ENCODE results near the gene ENPP3. TPM values are rescaled to one million over a fixed set of nuclear protein-coding genes. Genes with fewer than 3 reads are reported as not detected.

The ENPP3 gene
- total and polyA plus RNA-seq, 9 of the 15 experiments (the other 6 are each of a cell fraction or from before 2014, with no cell fraction given): 14.0 to 32.8 (median 21.6) TPM

DNA sequence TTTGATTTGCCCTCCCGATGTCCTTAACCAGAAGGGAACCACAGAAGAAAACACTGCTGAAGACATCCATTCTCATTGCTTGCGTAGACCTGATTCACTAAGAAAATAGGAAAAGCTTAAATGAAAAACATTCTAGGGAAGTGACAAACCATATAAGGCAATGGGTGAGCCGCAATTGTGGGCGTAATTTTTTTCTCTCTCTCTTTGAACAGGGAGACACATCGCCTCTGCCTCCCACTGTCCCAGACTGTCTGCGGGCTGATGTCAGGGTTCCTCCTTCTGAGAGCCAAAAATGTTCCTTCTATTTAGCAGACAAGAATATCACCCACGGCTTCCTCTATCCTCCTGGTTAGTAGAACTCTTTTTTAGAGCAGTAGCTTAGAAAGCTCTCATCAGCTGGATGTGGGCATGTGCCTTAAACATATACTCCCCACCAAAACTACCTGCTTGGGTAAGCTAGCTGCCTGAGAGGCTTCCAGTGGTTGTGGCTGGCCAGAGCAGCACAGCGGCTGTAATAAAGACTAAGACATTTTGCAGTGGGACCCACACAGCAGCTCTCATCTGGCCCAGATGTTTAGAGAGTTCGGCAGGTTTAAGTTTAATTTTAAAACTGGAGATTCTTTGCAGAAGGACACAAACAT is 96.4 kb downstream of the ENPP3 start:
- no peak overlapping the region for H2AFZ ChIP-seq (ENCODE audit: low read depth, low read length)
- H3K4me1 ChIP-seq (replicated peaks in 1 of 2; ENCODE audit: control insufficient read depth in 2 of 2, insufficient read depth in 2 of 2, low read length in 2 of 2): no peaks in the 10 kb centered on the region
- H3K9ac ChIP-seq (ENCODE audit: insufficient read depth in 1 of 2, low read depth in 2 of 2, low read length in 2 of 2): no peak overlapping the region
- DNase-seq (ENCODE audit: extremely low read depth in 1 of 4, low spot score in 3 of 4) (no peak), FAIRE-seq (no peak), ATAC-seq (no peak)
- H3K4me3 ChIP-seq: no peak overlapping the region
- WGBS (ENCODE audit: insufficient coverage, low coverage, missing lambda C conversion rate): 85% methylated on average over 9 of the region's 9 CpGs
- no peaks in the 10 kb centered on the region for H3K9me3 ChIP-seq (replicated peaks; ENCODE audit: control insufficient read depth, insufficient read depth, low read depth, low read length)
- intact Hi-C loops (cut with micrococcal nuclease): no loop called here
- peaks cover 17% of the 10 kb centered on the region; the same call in 1 of the 3 replicates for H3K36me3 ChIP-seq (ENCODE audit: control insufficient read depth, insufficient read depth, low read length)
- no peaks in the 10 kb centered on the region for H4K20me1 ChIP-seq (replicated peaks; ENCODE audit: control insufficient read depth, insufficient read depth, low read length)
- ChIA-PET CTCF (ENCODE audit: low intra/inter-chr PET ratio) (no interaction called here), POLR2A (interaction anchor here (0.9 kb wide), 1 partner anchor 12 kb away, joined by 3 read pairs; no protein-coding TSS in a partner anchor)
- H3K27me3 ChIP-seq (ENCODE audit: control insufficient read depth in 2 of 2, insufficient read depth in 2 of 2, low read length in 2 of 2): no peaks in the 10 kb centered on the region
- no peak overlapping the region for H3K27ac ChIP-seq (ENCODE audit: extremely low read depth, low read depth, low read length)
- in situ Hi-C loops (cut with MboI): no loop called here
- no peaks in the 10 kb centered on the region for H3K79me2 ChIP-seq (ENCODE audit: control insufficient read depth, insufficient read depth, low read length)
- no TSS peak for BruUV-seq (replicated peaks)
- no peak overlapping the region for H3K4me2 ChIP-seq (ENCODE audit: insufficient read depth, low read length)
- H3K9me1 ChIP-seq (ENCODE audit: control insufficient read depth, insufficient read depth, low read length): no peaks in the 10 kb centered on the region
- no peak for TF ChIP-seq SMAD4 (CRISPR knock-in tag; conservative IDR thresholded peaks at IDR 0.05)
- no peak for TF ChIP-seq STAT5B (CRISPR knock-in tag; IDR thresholded peaks at IDR 0.05)
- TF ChIP-seq, protein P1, sequence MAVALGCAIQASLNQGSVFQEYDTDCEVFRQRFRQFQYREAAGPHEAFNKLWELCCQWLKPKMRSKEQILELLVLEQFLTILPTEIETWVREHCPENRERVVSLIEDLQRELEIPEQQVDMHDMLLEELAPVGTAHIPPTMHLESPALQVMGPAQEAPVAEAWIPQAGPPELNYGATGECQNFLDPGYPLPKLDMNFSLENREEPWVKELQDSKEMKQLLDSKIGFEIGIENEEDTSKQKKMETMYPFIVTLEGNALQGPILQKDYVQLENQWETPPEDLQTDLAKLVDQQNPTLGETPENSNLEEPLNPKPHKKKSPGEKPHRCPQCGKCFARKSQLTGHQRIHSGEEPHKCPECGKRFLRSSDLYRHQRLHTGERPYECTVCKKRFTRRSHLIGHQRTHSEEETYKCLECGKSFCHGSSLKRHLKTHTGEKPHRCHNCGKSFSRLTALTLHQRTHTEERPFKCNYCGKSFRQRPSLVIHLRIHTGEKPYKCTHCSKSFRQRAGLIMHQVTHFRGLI (CRISPR knock-in tag; IDR thresholded peaks at IDR 0.05): no peak
- TF ChIP-seq PHTF2 (CRISPR knock-in tag; IDR thresholded peaks at IDR 0.05): no peak
- no peak for TF ChIP-seq SRSF3 (IDR thresholded peaks at IDR 0.05; ENCODE audit: insufficient read depth, low read length)
- TF ChIP-seq HEY1 (CRISPR knock-in tag; IDR thresholded peaks at IDR 0.05; ENCODE audit: borderline replicate concordance): no peak
- TF ChIP-seq EWSR1 (IDR thresholded peaks at IDR 0.05; ENCODE audit: borderline replicate concordance, low read depth, partially characterized antibody): no peak
- TF ChIP-seq ZSCAN32 (CRISPR knock-in tag; IDR thresholded peaks at IDR 0.05): no peak
- TF ChIP-seq, protein P2, sequence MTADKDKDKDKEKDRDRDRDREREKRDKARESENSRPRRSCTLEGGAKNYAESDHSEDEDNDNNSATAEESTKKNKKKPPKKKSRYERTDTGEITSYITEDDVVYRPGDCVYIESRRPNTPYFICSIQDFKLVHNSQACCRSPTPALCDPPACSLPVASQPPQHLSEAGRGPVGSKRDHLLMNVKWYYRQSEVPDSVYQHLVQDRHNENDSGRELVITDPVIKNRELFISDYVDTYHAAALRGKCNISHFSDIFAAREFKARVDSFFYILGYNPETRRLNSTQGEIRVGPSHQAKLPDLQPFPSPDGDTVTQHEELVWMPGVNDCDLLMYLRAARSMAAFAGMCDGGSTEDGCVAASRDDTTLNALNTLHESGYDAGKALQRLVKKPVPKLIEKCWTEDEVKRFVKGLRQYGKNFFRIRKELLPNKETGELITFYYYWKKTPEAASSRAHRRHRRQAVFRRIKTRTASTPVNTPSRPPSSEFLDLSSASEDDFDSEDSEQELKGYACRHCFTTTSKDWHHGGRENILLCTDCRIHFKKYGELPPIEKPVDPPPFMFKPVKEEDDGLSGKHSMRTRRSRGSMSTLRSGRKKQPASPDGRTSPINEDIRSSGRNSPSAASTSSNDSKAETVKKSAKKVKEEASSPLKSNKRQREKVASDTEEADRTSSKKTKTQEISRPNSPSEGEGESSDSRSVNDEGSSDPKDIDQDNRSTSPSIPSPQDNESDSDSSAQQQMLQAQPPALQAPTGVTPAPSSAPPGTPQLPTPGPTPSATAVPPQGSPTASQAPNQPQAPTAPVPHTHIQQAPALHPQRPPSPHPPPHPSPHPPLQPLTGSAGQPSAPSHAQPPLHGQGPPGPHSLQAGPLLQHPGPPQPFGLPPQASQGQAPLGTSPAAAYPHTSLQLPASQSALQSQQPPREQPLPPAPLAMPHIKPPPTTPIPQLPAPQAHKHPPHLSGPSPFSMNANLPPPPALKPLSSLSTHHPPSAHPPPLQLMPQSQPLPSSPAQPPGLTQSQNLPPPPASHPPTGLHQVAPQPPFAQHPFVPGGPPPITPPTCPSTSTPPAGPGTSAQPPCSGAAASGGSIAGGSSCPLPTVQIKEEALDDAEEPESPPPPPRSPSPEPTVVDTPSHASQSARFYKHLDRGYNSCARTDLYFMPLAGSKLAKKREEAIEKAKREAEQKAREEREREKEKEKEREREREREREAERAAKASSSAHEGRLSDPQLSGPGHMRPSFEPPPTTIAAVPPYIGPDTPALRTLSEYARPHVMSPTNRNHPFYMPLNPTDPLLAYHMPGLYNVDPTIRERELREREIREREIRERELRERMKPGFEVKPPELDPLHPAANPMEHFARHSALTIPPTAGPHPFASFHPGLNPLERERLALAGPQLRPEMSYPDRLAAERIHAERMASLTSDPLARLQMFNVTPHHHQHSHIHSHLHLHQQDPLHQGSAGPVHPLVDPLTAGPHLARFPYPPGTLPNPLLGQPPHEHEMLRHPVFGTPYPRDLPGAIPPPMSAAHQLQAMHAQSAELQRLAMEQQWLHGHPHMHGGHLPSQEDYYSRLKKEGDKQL (CRISPR knock-in tag; IDR thresholded peaks at IDR 0.05; ENCODE audit: borderline replicate concordance): no peak
- TF ChIP-seq, protein P3, sequence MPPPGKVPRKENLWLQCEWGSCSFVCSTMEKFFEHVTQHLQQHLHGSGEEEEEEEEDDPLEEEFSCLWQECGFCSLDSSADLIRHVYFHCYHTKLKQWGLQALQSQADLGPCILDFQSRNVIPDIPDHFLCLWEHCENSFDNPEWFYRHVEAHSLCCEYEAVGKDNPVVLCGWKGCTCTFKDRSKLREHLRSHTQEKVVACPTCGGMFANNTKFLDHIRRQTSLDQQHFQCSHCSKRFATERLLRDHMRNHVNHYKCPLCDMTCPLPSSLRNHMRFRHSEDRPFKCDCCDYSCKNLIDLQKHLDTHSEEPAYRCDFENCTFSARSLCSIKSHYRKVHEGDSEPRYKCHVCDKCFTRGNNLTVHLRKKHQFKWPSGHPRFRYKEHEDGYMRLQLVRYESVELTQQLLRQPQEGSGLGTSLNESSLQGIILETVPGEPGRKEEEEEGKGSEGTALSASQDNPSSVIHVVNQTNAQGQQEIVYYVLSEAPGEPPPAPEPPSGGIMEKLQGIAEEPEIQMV (tag; conservative IDR thresholded peaks at IDR 0.05; ENCODE audit: low read depth): no peak
- no peak for TF ChIP-seq ZNF830 (CRISPR knock-in tag; IDR thresholded peaks at IDR 0.05)
- TF ChIP-seq MYNN (IDR thresholded peaks at IDR 0.05): no peak
- TF ChIP-seq MYNN (CRISPR knock-in tag; IDR thresholded peaks at IDR 0.05): no peak
- TF ChIP-seq FOXK1 (CRISPR knock-in tag; IDR thresholded peaks at IDR 0.05; ENCODE audit: borderline replicate concordance): no peak
- no peak for TF ChIP-seq ZFP36 (IDR thresholded peaks at IDR 0.05; ENCODE audit: low read depth, low read length, partially characterized antibody)
